Stimulated activated CD8-positive, alpha-beta memory T cell treated with anti-CD3 and anti-CD28 coated beads, Interleukin-7, amount 100 ng/mL, for 4 hours (primary cell): Measurements from ENCODE around the gene FCGBP.
"Not testable (repeated sequence)": the region's sequence is repeated elsewhere in the genome, so short reads cannot be mapped to it uniquely, and the experiment has no call there.

Experiments used
- DNase-seq, 2 donors: peaks; one replicate each; pipeline ENCODE4 v3.0.0-alpha.2; 2020; ENCODE audit warnings: low read depth in 2 of 2

FCGBP gene

DNA sequence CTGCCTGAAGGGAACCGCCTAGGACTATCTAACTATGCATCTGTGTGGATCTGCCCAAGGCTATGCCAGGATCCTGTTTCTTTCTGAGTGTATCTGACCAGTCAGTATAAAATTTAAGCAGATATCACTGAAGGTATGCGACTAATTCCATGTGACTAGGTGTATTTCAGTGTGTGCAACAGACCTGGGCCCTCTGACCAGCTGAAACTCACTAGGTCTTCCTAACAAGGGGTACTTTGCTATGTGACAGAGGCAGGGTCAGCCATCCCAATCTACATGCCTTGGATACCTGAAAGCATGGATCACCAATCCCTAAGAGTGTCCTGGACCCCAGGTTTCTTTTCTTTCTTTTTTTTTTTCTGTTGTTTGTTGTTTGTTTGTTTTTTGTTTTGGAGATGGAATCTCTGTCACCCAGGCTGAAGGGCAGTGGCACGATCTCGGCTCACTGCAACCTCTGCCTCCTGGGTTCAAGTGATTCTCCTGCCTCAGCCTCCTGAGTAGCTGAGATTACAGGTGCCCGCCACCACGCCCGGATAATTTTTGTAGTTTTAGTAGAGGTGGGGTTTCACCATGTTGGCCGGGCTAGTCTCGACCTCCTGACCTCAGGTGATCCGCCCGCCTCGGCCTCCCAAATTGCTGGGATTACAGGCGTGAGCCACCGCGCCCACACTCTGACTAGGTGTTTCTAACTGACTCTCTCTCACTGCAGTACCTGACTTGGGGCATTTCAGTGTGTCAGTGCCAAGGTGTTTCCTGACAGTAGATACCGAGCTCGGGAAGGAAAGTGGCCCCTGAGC lies 43.5 kb downstream of the FCGBP start:
- no peak for DNase-seq

DNA sequence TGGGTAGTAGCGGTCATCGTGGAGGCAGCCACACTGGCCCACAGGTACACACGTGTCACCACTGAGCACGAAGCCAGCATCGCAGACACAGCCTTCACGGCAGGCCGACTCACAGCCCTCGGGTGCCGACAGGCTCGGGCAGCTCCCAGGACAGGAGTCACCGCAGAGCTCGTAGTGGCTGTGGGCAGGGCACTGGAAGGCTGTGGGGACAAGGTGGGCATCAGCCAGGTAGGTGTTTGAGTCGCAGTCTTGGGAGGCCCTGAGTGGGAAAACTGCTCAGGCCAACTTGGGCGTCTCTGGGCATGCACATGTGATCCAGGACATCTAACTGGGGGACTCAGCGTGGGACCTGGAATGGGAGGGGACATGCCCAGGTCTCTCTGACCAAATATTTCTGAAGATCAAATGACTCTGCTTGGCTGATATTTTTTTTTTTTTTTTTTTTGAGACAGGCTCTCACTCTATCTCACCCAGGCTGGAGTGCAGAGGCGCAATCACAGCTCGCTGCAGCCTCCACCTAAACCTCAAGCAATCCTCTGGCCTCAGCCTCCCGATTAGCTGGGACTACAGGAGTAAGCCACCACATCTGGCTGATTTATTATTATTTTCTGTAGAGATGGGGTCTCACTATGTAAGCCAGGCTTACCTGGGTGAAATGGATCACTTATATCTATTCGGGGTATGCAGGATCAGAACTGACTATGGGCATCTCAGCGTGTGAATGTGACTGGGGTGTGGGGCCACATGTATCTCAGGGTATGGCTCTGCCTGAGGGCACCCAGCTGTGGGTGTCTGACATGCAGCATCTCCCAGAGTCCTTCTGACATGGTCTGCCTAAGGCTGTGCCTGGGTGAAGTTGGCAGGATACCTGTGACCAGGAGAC lies 44.3 kb downstream of the FCGBP start:
- DNase-seq = not testable (repeated sequence)

GRCh38 chr19:39887456-39887951 lies 46.9 kb downstream of the FCGBP start:
- not testable (repeated sequence) for DNase-seq

DNA sequence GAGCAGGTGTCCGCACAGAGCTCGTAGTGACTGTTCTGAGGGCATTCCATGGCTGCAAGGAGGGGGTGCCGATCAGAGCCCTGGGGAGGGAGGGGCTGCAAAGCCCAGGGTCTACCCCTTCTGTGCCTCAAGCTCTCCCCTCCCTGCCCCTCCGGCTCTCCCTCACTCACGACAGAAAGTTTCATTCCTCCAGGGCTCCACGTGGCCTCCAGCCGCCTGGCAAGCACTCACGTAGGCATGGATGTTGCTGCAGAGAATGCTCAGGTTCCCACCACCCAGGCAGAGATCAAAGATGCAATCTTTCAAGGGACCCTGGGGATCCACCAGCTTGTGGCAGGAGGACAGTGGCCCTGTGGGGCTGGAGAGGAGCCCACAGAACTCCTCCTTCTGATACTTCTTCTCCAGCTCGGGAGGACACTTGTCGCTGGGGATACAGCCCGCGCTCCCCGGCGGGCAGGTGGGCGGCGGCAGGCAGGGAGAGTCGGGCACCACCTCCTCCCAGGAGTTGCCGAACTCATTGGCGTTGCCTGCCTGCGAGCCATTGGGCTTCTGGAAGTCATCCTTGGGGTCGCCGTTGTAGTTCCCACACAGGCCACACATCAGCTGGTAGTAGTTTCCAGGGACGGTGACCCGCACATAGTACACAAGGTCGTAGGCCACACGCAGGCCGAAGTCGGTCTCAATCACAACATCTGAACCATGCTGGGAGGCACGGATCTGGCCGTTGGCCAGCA lies 48.4 kb downstream of the FCGBP start:
- not testable (repeated sequence) for DNase-seq

GRCh38 chr19:39884721-39885120 lies 49.7 kb downstream of the FCGBP start:
- not testable (repeated sequence) for DNase-seq
